Gastrocnemius medialis (tissue), 4 donors: ENCODE measurements around the gene TNRC6B.

ENCODE experiments used
- CTCF ChIP-seq, 5 experiments: fragments of 450-650 bp in 3 of 5; fragments of 200-600 bp in 2 of 5; sonication (generic) in 2 of 5; IDR thresholded peaks in 4 of 5; conservative IDR thresholded peaks in 1 of 5; 1 replicate in 4 of 5; 2 replicates in 1 of 5; pipeline ENCODE4 v1.5.1; 2016 to 2019; ENCODE audit warnings: antibody characterized with exemption in 5 of 5, mild to moderate bottlenecking in 3 of 5, moderate library complexity in 3 of 5
- POLR2A ChIP-seq, 2 donors: fragments of 450-650 bp; IDR thresholded peaks; one replicate each; pipeline ENCODE4 v1.6.1; 2017; ENCODE audit warnings: antibody characterized with exemption in 2 of 2, mild to moderate bottlenecking in 2 of 2, moderate library complexity in 2 of 2

- TF ChIP-seq POLR2A (IDR thresholded peaks at IDR 0.05), result no peak
- peak; percentile 54 to 85 (median 70) for TF ChIP-seq CTCF (IDR thresholded peaks at IDR 0.05 in 4 of 5, conservative IDR thresholded peaks at IDR 0.05 in 1 of 5)
Measured at GRCh38 chr22:40348025-40348658, 170.4 kb downstream of the TNRC6B start.
